GM19023 (cell line): ENCODE results near the gene PRX.
A peak's percentile ranks its signal among the peaks of the same experiment; 100 is the strongest.
"Not testable (repeated sequence)": the region's sequence is repeated elsewhere in the genome, so short reads cannot be mapped to it uniquely, and the experiment has no call there.

Experiments used
- ATAC-seq: cut with Tn5 transposase; IDR thresholded peaks from one replicate; pipeline ENCODE4 v1.9.1; 2021; ENCODE audit warnings: mild to moderate bottlenecking, moderate library complexity; ENCODE audit not compliant: unreplicated experiment

PRX gene

GRCh38 chr19:40414542-40415535, 1.7 kb upstream of the PRX start:
- ATAC-seq: no peak

- no peak for ATAC-seq
Measured at GRCh38 chr19:40412866-40413265, 312 bp downstream of the PRX start.

DNA sequence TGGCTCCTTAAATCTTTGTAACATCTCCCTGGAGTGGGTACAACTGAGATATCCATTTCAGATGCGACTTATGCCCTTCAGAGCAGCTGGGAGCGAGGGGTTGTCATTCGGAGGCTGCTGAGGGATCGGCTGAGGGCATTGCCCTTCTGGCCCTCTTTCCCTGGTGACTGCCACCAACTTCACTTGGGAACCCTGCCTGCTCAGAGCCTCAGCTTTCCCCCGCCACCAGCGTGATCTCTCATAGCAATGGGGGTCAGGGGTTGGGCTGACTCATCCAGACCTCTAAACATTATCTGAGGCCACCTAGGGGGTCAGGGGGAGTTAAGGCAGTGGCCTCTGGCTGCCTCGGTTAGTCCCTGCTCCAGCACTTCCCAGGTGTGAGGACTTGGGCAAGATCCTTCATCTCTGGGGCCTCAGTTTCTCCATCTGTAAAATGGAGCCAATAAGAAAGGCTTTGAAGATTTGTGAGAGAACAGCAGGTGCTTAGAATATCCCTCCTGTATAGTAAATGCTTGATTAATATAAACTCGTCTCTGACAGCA, 1.1 kb downstream of the PRX start:
- no peak for ATAC-seq

DNA sequence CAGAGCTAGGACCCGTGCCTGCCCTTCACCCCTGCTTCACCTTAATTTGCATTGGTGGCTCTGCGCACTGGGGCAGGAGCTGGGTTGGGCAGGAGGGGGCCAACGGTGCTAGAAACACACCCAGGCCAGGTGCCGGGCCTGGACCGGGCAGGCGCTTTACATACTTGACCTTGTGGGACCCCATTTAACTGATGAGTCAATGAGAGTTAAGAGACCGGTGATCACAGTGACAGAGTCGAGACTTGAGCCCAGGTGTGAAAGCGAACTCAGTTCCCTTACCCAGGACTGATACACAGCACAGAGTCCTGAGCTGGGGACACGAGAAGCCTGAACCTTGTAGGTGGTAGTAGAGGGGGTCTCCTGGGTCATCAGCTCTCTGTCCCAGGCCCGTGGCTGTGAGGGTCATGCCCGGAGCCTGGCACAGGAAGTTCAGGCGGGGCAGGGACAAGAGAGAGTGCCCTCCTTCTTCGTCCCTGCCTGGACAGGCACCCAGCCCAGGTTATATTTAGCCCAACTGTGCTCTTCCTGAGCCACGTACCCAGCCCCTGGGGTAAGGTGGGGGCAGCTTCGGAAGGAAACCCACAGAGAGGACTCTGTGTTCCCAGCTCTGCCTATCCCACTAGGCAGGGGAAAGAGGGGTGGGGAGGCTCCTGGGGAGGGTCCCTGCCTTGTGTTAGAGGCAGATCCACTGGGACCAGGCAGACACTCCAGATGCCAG, 1.9 kb downstream of the PRX start:
- no peak for ATAC-seq

GRCh38 chr19:40410030-40410389, 3.2 kb downstream of the PRX start:
- no peak for ATAC-seq

- not testable (repeated sequence) for ATAC-seq
Measured at GRCh38 chr19:40408598-40408925, 4.6 kb downstream of the PRX start.

DNA sequence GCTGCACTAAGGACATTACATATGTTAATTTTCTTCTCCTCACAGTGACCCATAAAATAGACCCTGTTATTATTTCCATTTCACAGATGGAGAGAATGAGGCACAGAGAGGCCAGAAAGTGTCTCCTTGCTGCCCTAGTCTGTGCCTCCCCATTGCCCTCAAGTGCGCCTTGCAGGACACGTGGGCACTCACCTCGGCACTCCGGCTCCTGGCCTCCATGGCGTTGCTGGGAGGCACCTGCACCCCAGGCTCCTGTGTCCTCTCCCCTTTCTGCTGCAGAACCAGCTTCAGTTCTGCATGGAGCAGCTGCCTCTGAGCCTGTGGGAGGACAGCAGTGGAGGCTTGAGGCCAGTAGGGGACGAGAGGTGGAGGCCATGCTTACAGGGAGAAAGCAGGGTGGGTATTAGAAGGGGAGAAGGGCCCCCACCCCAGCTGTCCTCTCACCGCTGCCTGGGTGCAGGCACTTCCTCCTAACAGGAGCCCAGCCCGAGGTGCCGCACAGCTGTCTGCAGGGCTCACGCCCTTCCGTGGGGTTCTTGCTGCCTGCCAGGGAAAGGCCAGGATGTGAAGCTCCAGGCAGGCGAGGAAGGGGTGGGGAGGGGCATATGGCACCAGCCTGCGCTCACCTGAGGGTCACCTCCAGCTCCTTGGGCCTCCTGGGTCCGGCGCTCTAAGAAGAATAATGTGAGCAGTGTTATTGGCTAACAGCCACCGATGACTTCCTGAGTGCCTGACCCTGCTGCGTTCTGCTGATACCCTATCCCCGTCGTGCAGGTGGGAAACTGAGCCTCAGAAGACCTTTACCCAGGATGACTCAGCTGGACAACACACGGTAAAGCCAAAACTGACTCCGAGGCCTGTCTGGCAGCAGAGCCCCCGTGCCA, 5.2 kb downstream of the PRX start:
- ATAC-seq: no peak

DNA sequence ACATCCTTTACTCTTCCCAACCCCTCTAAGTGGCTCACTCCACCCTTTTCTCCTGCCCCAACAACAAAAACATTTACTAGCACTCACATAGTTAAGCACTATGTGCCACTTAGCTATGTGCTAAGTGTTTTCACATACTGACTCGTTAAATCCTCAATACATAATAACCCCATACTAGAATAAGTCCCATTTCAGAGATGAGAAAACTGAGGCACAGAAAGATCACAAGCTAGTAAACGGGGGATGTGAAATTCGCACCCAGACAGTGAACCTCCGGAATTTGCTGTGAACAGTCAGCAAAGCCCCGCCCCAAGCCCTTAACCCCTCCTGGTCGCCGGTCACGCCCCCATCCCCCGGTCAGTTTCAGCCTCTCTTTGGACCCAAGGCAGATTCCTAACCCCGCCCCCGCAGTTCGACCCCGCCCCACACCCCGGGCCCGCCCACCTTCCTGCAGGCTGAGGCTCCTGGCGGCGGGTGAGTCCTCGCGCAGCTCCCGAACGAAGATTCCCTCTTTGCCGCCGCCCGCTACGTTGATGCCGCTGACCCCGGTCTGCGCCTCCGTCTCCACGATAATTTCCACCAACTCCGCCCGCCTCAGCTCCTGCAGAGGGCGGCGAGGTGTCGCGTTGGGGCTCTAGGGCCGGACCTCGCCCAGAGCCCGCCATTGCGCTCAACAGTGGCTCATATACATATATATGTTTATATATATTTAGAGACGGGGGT, 9.8 kb downstream of the PRX start:
- ATAC-seq: peak; percentile 69

- ATAC-seq: no peak
Measured at GRCh38 chr19:40400559-40400958, 12.6 kb downstream of the PRX start.

DNA sequence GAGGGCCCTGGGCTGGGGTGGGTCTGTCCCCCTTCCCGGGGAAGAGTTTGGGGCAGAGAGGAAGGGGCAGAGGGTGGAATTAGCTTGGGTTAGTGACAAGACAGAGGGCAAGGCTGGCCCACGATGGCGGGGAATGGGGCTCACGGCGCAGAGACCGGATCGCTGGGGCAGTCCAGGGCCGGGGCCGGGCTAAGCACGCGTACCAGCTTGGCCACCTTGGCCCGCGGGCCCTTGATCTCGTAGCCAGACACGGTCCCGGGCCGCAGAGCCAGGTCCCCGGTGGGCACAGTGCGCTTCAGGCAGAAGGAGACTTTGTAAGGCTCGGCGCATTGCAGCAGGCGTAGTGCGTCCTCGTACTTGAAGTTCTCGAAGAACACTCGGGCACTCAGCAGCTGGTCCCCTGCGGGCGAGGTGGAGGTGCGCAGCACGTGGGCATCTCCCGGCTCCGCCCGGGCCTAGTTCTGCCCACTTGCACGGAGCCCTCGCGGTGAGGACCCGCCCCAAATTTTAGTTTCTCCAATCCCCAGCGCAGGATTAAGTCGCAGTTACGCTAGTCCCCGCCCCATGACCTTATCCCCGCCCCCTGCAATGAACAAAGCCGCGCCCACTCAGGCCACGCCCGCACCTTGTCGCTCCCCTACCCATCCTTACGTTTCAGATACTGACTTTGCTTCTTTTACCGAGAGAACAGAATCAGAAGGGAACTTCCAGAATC, 14.6 kb downstream of the PRX start:
- no peak for ATAC-seq

GRCh38 chr19:40397568-40397906, 15.6 kb downstream of the PRX start:
- no peak for ATAC-seq

GRCh38 chr19:40396886-40397567, 16.2 kb downstream of the PRX start:
- ATAC-seq: no peak

DNA sequence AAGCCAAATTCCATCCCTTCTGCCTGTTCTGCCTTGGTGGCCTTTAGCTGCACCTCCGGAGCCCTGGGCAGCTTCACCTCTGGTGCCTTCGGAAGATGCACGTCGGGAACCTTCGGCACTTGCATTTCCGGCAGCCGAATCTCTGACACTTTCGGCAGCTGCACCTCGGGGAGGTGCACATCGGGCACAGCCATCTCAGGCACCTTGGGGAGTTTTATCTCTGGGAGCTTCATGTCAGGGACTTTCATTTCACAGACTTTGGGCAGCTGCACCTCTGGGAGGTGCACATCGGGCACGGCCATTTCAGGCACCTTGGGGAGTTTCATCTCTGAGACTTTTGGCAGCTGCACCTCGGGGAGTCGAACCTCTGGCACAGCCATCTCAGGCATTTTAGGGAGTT, 17.2 kb downstream of the PRX start:
- no peak for ATAC-seq

DNA sequence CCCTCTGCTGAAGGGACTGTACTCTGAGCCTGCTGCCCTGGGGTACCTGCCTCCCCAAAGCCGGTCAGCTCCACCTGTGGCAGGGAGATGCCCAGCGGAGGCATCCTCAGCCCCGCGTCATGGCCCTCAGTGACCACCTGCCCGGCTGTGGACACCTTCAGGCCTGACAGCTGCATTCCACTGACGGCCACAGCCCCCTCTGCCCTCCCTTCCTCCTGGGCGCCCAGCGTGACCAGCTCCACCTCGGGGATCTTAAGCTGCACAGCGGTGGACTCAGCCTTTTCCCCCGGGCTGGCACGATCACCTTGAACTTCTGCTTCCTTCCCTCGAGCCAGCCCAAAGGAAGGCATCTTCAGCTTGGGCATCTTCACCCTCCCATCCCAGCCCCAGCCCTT, 18.4 kb downstream of the PRX start:
- ATAC-seq: no peak

DNA sequence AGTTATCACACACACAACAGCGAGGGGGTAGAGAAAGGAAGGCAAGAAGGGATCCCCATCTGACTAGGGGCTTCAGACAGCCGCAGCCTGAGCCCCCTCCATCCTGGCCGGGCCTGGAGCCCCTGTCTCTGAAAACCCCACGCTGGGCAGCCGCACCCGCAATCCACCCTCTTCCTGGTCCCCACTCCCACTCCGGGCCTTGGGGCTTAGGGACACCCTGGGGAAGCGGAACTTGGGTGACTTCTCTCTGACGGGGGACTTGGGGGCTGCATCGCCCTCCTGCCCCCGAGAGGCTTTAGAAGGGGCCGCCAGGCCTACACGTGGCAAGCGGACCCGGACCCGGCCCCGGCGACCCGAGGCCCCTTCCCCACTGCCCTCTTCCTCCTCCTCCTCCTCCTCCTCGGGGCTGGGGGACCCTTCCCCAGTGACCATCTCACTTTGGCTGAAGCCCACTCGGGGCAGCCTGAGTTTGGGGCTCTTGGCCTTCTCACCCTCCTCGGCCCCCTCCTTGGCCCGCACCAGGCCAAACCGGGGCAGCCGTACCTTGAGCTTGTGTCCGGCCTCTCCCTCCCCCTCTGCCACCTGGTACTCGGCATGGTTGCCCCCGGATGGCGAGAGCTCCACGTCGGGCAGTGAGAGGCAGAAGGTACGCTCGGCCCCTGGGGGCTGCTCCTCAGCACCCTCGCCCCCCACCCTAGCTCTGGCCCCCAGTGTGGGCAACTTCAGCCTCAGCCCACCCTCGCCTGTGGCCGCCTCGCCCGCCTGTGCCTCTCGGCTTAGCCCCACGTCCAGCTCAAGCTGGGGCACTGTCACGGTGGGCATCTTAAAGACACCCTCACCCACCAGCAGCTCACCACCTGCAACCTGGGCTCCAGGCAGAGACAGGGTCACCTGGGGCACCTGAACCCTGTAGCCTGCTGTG, 19.0 kb downstream of the PRX start:
- ATAC-seq: no peak

GRCh38 chr19:40392894-40393517, 20.2 kb downstream of the PRX start:
- ATAC-seq: no peak

DNA sequence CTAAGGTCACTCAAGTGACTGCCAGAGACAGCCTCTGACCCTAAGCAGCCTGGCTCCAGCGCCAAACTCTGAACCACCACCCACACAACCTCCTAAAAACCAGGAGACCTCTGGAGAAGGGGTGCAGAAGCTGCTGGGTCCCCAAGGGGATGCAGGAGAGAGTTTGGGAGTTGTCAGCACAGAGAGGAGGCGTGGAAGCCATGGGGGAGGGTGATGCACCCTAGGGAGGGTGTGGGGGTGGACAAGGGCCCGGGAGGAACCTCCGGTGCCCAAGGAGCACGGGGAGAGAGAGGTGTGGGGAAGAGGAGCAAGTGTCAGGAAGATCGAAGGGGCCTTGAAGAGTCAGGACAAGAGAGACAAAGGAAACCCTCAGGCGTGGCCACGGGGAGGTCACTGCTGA, 21.1 kb downstream of the PRX start:
- ATAC-seq: no peak
